IPS-18a (cell line): Measurements from ENCODE around the gene BMX.

Experiments
- H3K27ac ChIP-seq: one replicate; pipeline ENCODE4 v1.5.1; 2013; ENCODE audit warnings: low read length
- H3K27me3 ChIP-seq: one replicate; pipeline ENCODE4 v1.6.1; 2013; ENCODE audit warnings: mild to moderate bottlenecking, low read length; ENCODE audit not compliant: control insufficient read depth, insufficient read depth
- H3K36me3 ChIP-seq: one replicate; pipeline ENCODE4 v1.6.1; 2013; ENCODE audit warnings: low read depth, low read length; ENCODE audit not compliant: control insufficient read depth
- H3K4me1 ChIP-seq: one replicate; pipeline ENCODE4 v1.6.1; 2013; ENCODE audit warnings: low read depth, low read length; ENCODE audit not compliant: control insufficient read depth
- H3K4me3 ChIP-seq: one replicate; pipeline ENCODE4 v1.5.1; 2013; ENCODE audit warnings: low read length
- H3K9ac ChIP-seq: one replicate; pipeline ENCODE4 v1.6.1; 2013; ENCODE audit warnings: mild to moderate bottlenecking, low read length, moderate library complexity
- H3K9me3 ChIP-seq: one replicate; pipeline ENCODE4 v1.6.1; 2013; ENCODE audit warnings: low read depth, low read length; ENCODE audit not compliant: control insufficient read depth

The BMX gene

GRCh38 chrX:15576019-15576418 lies 75.4 kb downstream of the BMX start:
- H3K4me3 ChIP-seq = no peak overlapping the region
- H3K27ac ChIP-seq = no peak overlapping the region
- no peaks in the 10 kb centered on the region for H3K9me3 ChIP-seq
- no peak overlapping the region for H3K9ac ChIP-seq
- H3K4me1 ChIP-seq = peaks cover 16% of the 10 kb centered on the region
- H3K36me3 ChIP-seq = no peaks in the 10 kb centered on the region
- no peaks in the 10 kb centered on the region for H3K27me3 ChIP-seq

GRCh38 chrX:15579778-15580747 lies 79.5 kb downstream of the BMX start:
- H3K36me3 ChIP-seq = no peaks in the 10 kb centered on the region
- no peaks in the 10 kb centered on the region for H3K9me3 ChIP-seq
- H3K27me3 ChIP-seq = no peaks in the 10 kb centered on the region
- no peak overlapping the region for H3K4me3 ChIP-seq
- no peak overlapping the region for H3K27ac ChIP-seq
- H3K9ac ChIP-seq = no peak overlapping the region
- H3K4me1 ChIP-seq = peaks cover 16% of the 10 kb centered on the region

- Histone ChIP-seq H3K36me3 (no peaks in the 10 kb centered on the region), H3K27ac (no peak overlapping the region), H3K27me3 (no peaks in the 10 kb centered on the region), H3K4me3 (no peak overlapping the region), H3K9ac (no peak overlapping the region), H3K9me3 (no peaks in the 10 kb centered on the region), H3K4me1 (no peaks in the 10 kb centered on the region)
Measured at GRCh38 chrX:15594371-15594770, 93.8 kb downstream of the BMX start.

GRCh38 chrX:15598026-15598425 lies 97.4 kb downstream of the BMX start:
- no peak overlapping the region for H3K27ac ChIP-seq
- no peaks in the 10 kb centered on the region for H3K9me3 ChIP-seq
- H3K9ac ChIP-seq = no peak overlapping the region
- no peaks in the 10 kb centered on the region for H3K27me3 ChIP-seq
- H3K4me1 ChIP-seq = no peaks in the 10 kb centered on the region
- H3K4me3 ChIP-seq = no peak overlapping the region
- no peaks in the 10 kb centered on the region for H3K36me3 ChIP-seq

- no peak overlapping the region for H3K9ac ChIP-seq
- no peaks in the 10 kb centered on the region for H3K36me3 ChIP-seq
- H3K27me3 ChIP-seq = no peaks in the 10 kb centered on the region
- H3K9me3 ChIP-seq = no peaks in the 10 kb centered on the region
- H3K4me1 ChIP-seq = no peaks in the 10 kb centered on the region
- no peak overlapping the region for H3K27ac ChIP-seq
- H3K4me3 ChIP-seq = no peak overlapping the region
Measured at GRCh38 chrX:15599461-15599860, 98.9 kb downstream of the BMX start.

- no peaks in the 10 kb centered on the region for H3K36me3 ChIP-seq
- H3K4me1 ChIP-seq = no peaks in the 10 kb centered on the region
- no peaks in the 10 kb centered on the region for H3K27me3 ChIP-seq
- H3K4me3 ChIP-seq = no peak overlapping the region
- H3K9ac ChIP-seq = no peak overlapping the region
- no peak overlapping the region for H3K27ac ChIP-seq
- no peaks in the 10 kb centered on the region for H3K9me3 ChIP-seq
Measured at GRCh38 chrX:15600049-15600448, 99.4 kb downstream of the BMX start.

- no peaks in the 10 kb centered on the region for H3K4me1 ChIP-seq
- H3K36me3 ChIP-seq = no peaks in the 10 kb centered on the region
- H3K27me3 ChIP-seq = no peaks in the 10 kb centered on the region
- H3K9me3 ChIP-seq = no peaks in the 10 kb centered on the region
- no peak within 1 kb of the TSS for H3K9ac ChIP-seq
- H3K27ac ChIP-seq = no peak within 1 kb of the TSS
- no peak within 1 kb of the TSS for H3K4me3 ChIP-seq
Measured at GRCh38 chrX:15600745-15601144, 100.1 kb downstream of the BMX start, which contains the start of gene ACE2. ACE2 (minus strand) TSS chrX:15600960; CDS start chrX:15600911, 49 bp downstream.

GRCh38 chrX:15601932-15602331 lies 101.3 kb downstream of the BMX start:
- Histone ChIP-seq H3K9me3 (no peaks in the 10 kb centered on the region), H3K27ac (no peak overlapping the region), H3K4me3 (no peak overlapping the region), H3K4me1 (no peaks in the 10 kb centered on the region), H3K27me3 (no peaks in the 10 kb centered on the region), H3K9ac (no peak overlapping the region), H3K36me3 (no peaks in the 10 kb centered on the region)

- no peaks in the 10 kb centered on the region for H3K4me1 ChIP-seq
- H3K36me3 ChIP-seq = no peaks in the 10 kb centered on the region
- H3K4me3 ChIP-seq = no peak overlapping the region
- H3K9me3 ChIP-seq = no peaks in the 10 kb centered on the region
- H3K27ac ChIP-seq = no peak overlapping the region
- no peaks in the 10 kb centered on the region for H3K27me3 ChIP-seq
- no peak overlapping the region for H3K9ac ChIP-seq
Measured at GRCh38 chrX:15602761-15603160, 102.2 kb downstream of the BMX start.

- no peak overlapping the region for H3K4me3 ChIP-seq
- H3K9ac ChIP-seq = no peak overlapping the region
- no peaks in the 10 kb centered on the region for H3K4me1 ChIP-seq
- H3K36me3 ChIP-seq = no peaks in the 10 kb centered on the region
- H3K27me3 ChIP-seq = no peaks in the 10 kb centered on the region
- no peak overlapping the region for H3K27ac ChIP-seq
- no peaks in the 10 kb centered on the region for H3K9me3 ChIP-seq
Measured at GRCh38 chrX:15605226-15605625, 104.6 kb downstream of the BMX start.
